Stimulated activated CD8-positive, alpha-beta memory T cell treated with anti-CD3 and anti-CD28 coated beads, Interleukin-4, amount 100 ng/mL, for 1 hour (primary cell): ENCODE results near the gene URI1.
"Not testable (repeated sequence)": the region's sequence is repeated elsewhere in the genome, so short reads cannot be mapped to it uniquely, and the experiment has no call there.

ENCODE experiments used
- DNase-seq, 2 donors: peaks; one replicate each; pipeline ENCODE4 v3.0.0-alpha.2; 2020; ENCODE audit warnings: low read depth in 2 of 2, low spot score in 1 of 2

URI1 gene, protein sequence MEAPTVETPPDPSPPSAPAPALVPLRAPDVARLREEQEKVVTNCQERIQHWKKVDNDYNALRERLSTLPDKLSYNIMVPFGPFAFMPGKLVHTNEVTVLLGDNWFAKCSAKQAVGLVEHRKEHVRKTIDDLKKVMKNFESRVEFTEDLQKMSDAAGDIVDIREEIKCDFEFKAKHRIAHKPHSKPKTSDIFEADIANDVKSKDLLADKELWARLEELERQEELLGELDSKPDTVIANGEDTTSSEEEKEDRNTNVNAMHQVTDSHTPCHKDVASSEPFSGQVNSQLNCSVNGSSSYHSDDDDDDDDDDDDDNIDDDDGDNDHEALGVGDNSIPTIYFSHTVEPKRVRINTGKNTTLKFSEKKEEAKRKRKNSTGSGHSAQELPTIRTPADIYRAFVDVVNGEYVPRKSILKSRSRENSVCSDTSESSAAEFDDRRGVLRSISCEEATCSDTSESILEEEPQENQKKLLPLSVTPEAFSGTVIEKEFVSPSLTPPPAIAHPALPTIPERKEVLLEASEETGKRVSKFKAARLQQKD

DNA sequence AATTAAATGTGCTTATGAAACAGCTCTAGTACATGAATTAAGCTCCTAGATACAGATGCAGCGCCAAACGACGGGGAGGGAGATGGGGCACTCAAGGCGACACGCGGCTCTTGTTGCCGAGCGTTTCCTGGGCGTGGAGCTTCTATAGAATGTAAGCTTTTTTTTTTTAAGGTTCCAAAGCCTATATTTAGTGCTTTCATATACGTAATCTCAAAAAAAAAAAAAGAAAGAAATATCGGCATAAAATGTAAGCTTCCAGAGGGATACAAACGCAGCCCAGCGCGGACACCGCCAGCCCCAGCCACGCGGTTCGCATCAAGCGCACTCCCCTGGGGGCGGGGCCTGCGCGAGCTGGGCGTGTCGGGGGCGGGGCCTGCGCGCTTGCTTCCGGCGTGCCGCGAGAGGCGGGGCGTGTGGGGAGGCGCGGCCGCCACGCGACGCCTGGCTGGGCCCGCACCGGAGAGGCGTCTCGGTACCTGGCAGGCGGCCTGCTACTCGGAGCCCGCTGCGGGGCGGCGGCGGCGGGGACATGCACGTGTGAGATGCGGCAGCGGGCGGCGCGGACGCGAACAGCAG is at the start of gene URI1:
Gene URI1 (plus strand): TSS at position 412 of the 576 bp plus-strand sequence. CDS start 309 bp downstream, outside the sequence.
- DNase-seq, result peak; percentile 83 to 89

- DNase-seq, result no peak
Observed at GRCh38 chr19:29893606-29894284, 48.3 kb upstream of the URI1 start.

GRCh38 chr19:29896802-29897201 is 45.2 kb upstream of the URI1 start:
- DNase-seq, result no peak

- no peak for DNase-seq
Observed at GRCh38 chr19:29897466-29897865, 44.6 kb upstream of the URI1 start.

- DNase-seq, result no peak
Observed at GRCh38 chr19:29904017-29904416, 38.0 kb upstream of the URI1 start.

GRCh38 chr19:29908963-29909944 is 32.8 kb upstream of the URI1 start:
- DNase-seq, result no peak

GRCh38 chr19:29914933-29915332 is 27.1 kb upstream of the URI1 start:
- no peak for DNase-seq

- DNase-seq, result not testable (repeated sequence)
Observed at GRCh38 chr19:29915832-29916231, 26.2 kb upstream of the URI1 start.

DNA sequence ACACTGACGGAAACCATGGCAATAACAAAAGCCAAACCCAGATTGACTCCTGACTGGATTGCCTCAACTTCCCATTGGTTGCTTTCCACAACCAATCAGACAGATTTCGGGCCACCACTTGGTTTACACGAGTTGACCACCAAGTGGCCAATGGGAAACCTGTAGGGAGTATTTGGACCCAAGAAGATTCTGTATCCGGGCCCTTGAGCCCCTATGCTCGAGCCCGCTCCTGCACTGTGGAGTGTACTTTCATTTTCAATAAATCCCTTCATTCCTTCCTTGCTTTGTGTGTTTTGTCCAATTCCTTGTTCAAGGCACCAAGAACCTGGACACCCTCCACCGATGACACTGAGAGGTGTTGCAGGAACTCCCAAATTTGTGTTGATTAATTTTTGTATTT is 24.1 kb upstream of the URI1 start:
- no peak for DNase-seq

- no peak for DNase-seq
Observed at GRCh38 chr19:29918891-29919290, 23.1 kb upstream of the URI1 start.

- no peak for DNase-seq
Observed at GRCh38 chr19:29922972-29923371, 19.1 kb upstream of the URI1 start.

DNA sequence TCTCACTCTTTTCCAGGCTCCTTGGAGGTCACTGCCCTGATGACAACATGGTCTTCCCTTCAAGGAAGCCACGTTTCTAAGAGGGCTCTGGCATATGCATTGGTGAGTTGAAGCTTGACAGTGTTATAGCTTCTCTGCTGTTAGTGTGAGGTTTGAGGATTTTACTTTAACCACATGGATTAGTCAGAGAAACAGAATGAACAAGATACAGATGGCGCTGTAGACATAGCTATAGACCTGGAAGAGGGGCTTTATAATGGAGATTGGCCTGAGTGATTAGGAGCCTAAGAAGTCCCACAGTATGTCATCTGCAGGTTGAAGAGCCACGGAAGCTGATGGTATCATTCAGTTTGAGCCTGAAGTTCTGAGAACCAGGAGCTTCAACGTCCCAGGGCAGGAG is 18.4 kb upstream of the URI1 start:
- no peak for DNase-seq

- no peak for DNase-seq
Observed at GRCh38 chr19:29926031-29926430, 16.0 kb upstream of the URI1 start.

GRCh38 chr19:29926801-29927200 is 15.2 kb upstream of the URI1 start:
- no peak for DNase-seq

GRCh38 chr19:29927944-29928625 is 14.0 kb upstream of the URI1 start:
- no peak for DNase-seq

- DNase-seq, result no peak
Observed at GRCh38 chr19:29928831-29929230, 13.2 kb upstream of the URI1 start.

DNA sequence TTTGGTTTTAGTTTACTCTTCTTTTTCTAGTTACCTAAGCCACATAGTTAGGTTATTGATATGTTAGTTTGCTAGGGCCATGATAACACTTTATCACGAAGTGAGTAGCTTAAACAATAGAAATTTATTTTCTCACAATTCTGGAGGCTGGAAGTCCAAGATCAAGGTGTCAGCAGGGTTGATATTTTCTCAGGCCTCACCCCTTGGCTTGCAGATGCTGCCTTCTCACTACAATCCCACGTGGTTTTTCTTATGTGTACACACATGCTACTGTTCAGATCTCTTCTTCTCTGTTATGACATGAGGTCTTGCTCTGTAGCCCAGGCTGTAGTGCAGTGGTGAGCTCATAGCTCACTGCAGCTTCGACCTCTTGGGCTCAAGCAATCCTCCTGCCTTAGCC is 7.8 kb upstream of the URI1 start:
- DNase-seq, result no peak

DNA sequence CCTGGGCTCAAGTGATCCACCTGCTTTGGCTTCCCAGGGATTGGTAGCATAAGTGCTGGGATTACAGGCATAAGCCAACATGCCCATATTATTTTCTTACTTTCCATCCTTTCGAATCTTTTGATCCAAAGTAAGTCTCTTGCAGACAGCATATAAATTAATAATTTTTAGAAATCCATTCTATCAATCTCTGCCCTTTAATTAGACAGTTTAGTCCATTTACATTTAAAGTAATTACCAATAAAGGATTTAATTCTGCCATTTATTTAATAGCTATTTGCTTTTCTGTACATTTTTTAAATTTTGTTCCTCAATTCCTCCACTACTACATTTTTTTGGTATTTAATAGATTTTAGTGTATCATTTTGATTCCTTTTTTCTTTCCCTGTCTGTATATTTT is 7.3 kb upstream of the URI1 start:
- no peak for DNase-seq

DNA sequence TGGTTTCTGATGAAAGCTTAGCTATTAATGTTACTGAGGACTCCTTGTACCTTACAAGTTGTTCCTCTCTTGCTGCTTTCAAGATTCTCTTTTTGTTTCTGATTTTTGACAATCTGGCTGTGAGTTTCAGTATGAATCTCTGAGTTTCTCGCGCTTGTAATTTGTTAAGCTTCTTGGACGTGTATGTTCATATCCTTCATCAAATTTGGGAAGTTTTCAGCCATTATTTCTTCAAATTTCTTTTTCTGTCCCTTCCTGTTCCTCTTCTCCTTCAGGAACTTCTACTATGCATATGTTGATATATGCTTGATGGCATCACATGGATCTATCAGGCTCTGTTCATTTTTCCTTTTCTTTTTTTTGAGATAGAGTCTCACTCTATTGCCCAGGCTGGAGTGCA is 5.6 kb upstream of the URI1 start:
- no peak for DNase-seq

DNA sequence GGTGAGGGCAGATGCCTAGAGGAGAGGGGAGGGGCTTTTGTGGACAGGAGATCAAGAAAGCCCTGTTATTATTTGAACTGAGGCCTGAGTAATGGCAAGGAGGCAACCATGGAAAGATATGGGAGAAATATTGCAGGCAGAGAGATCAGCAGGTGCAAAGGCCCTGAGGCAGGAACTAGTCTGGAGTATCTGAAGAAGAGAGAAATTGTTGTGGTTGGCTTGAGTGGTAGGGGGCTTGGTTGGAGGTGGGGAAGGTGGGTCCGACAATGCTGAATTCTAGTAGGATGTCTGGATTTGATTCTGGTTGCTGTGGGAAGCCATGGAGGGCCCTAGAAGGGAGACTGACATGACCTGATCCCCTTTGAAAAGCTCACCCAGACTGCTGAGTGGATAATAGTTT is 2.4 kb upstream of the URI1 start:
- DNase-seq, result no peak
